ENCODE measurements around the gene CLEC4M. TPM values are rescaled to one million over a fixed set of nuclear protein-coding genes. Genes with fewer than 3 reads are reported as not detected.
"Not testable (repeated sequence)": the region's sequence is repeated elsewhere in the genome, so short reads cannot be mapped to it uniquely, and the experiment has no call there.

Gene CLEC4M
- total and polyA plus RNA-seq, 2 donors = 0.19 to 0.50 TPM

DNA sequence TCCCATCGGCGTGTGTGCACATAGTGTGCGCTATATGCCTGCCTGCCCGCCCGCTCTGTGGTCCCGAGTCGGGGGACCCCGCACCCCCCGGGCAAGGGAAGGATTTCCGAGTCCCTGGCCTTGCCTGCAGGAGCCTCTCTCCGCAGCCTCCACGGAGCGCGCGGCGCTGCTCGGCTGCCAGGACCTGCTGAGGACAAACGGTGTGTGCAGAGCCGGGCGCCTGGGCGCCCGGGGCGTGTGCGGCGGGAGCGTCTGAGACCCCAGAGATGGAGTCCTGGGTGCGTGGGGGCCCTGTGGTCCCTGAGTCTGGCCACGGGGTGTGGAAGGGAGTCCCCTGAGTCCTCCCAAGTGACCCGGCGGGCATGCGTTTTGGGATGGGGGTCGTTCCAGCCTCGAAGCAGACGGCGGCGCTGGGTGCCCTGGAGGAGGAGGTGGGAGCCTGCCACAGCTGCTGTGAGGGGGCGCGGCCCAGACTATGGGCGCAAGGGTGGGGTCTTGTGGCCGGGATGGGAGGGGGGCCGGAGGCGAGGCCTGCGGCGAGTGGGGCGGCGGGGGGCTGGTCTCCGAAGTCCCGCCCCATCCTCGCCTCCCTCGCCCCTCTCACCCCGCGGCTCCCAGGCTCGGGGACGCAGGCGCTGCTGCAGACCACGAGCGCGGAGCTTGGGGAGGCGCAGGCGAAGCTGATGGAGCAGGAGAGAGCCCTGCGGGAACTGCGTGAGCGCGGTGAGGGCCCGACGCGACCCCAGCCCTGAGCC is 25.3 kb downstream of the CLEC4M start:
- Histone ChIP-seq H3K36me3 (ENCODE audit: control insufficient read depth in 2 of 2, insufficient read depth in 2 of 2, low read length in 1 of 2) (no peaks in the 10 kb centered on the region), H3K27me3 (ENCODE audit: control insufficient read depth in 2 of 2, insufficient read depth in 1 of 2, low read length in 1 of 2) (peaks cover 25 to 61% of the 10 kb centered on the region in 2 donors), H3K4me3 (ENCODE audit: low read length in 2 of 2) (no peak overlapping the region), H3K4me1 (ENCODE audit: control insufficient read depth in 2 of 2, insufficient read depth in 2 of 2, low read length in 2 of 2) (peaks cover 0 to 6% of the 10 kb centered on the region in 2 donors), H3K9me3 (ENCODE audit: control insufficient read depth in 2 of 2, insufficient read depth in 1 of 2, low read length in 1 of 2) (peaks cover 0 to 2% of the 10 kb centered on the region in 2 donors), H3K27ac (ENCODE audit: low read depth in 1 of 2, low read length in 1 of 2) (no peak overlapping the region)
- WGBS = 5% methylated on average over 67 of the region's 67 CpGs
- no peak for DNase-seq (ENCODE audit: low read depth in 6 of 9, low spot score in 9 of 9)

DNA sequence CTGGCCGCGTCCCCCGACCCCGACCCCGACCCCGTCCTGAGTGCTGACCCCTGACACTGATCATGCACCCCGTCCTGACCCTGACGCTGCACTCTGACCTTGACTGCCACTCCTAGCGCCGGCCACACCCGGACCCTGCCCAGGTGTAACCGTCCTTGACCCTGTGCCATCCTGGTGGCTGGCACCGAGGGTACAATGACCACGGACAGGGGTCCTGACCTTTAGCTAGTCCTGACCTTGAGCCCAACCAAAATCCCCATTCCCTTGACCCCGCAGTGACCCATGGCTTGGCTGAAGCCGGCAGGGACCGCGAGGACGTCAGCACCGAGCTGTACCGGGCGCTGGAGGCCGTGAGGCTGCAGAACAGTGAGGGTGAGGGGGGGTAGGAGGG is 25.9 kb downstream of the CLEC4M start:
- Histone ChIP-seq H3K36me3 (ENCODE audit: control insufficient read depth in 2 of 2, insufficient read depth in 2 of 2, low read length in 1 of 2) (no peaks in the 10 kb centered on the region), H3K4me1 (ENCODE audit: control insufficient read depth in 2 of 2, insufficient read depth in 2 of 2, low read length in 2 of 2) (peaks cover 0 to 6% of the 10 kb centered on the region in 2 donors), H3K9me3 (ENCODE audit: control insufficient read depth in 2 of 2, insufficient read depth in 1 of 2, low read length in 1 of 2) (peaks cover 0 to 2% of the 10 kb centered on the region in 2 donors), H3K4me3 (ENCODE audit: low read length in 2 of 2) (no peak overlapping the region), H3K27me3 (ENCODE audit: control insufficient read depth in 2 of 2, insufficient read depth in 1 of 2, low read length in 1 of 2) (peaks cover 23 to 55% of the 10 kb centered on the region in 2 donors), H3K27ac (ENCODE audit: low read depth in 1 of 2, low read length in 1 of 2) (no peak overlapping the region)
- WGBS = 4% methylated on average over 23 of the region's 23 CpGs
- no peak for DNase-seq (ENCODE audit: low read depth in 6 of 9, low spot score in 9 of 9)

DNA sequence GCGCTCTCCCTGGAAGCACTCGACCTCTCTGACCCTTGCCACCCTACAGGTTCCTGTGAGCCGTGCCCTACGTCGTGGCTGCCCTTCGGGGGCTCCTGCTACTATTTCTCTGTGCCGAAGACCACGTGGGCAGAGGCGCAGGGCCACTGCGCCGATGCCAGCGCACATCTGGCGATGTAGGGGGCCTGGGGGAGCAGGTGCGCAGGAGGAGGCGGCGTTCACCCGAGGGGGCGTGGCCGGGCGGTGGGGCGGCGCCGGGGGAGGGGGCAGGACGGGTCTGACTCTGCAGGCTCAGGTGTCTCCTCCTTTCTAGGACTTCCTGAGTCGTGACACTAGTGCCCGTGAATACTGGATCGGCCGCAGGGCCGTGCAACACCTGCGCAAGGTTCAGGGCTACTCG is 26.4 kb downstream of the CLEC4M start:
- Histone ChIP-seq H3K36me3 (ENCODE audit: control insufficient read depth in 2 of 2, insufficient read depth in 2 of 2, low read length in 1 of 2) (no peaks in the 10 kb centered on the region), H3K4me3 (ENCODE audit: low read length in 2 of 2) (no peak overlapping the region), H3K27me3 (ENCODE audit: control insufficient read depth in 2 of 2, insufficient read depth in 1 of 2, low read length in 1 of 2) (peaks cover 23 to 53% of the 10 kb centered on the region in 2 donors), H3K27ac (ENCODE audit: low read depth in 1 of 2, low read length in 1 of 2) (no peak overlapping the region), H3K9me3 (ENCODE audit: control insufficient read depth in 2 of 2, insufficient read depth in 1 of 2, low read length in 1 of 2) (peaks cover 0 to 2% of the 10 kb centered on the region in 2 donors), H3K4me1 (ENCODE audit: control insufficient read depth in 2 of 2, insufficient read depth in 2 of 2, low read length in 2 of 2) (peaks cover 0 to 6% of the 10 kb centered on the region in 2 donors)
- WGBS = 6% methylated on average over 31 of the region's 31 CpGs
- peak in 5 of 9 donors; percentile 14 to 47 (median 28) for DNase-seq (ENCODE audit: low read depth in 6 of 9, low spot score in 9 of 9)

DNA sequence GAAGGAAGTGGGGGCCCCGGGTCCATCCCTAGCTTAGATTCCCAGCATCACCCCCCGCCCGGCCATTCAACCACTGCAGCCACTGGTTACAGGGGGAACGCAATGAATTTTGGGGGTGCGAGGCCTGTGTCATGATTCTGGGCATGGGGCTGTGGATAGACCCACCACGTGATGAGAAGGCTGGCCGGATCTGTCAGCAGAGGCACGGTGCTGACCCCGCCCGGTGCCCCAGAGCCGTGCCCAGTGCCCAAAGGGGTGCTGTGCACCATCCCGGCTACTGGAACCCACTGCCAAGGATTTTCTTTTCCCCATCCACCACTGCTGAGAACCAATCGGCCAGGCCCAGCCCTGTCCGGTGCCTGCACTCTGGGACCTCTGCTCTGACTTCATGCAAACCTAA is 27.4 kb downstream of the CLEC4M start:
- H3K4me3 ChIP-seq (ENCODE audit: low read length in 2 of 2) = no peak overlapping the region
- WGBS = 95% methylated on average over 14 of the region's 14 CpGs
- peaks cover 23 to 53% of the 10 kb centered on the region in 2 donors for H3K27me3 ChIP-seq (ENCODE audit: control insufficient read depth in 2 of 2, insufficient read depth in 1 of 2, low read length in 1 of 2)
- H3K9me3 ChIP-seq (ENCODE audit: control insufficient read depth in 2 of 2, insufficient read depth in 1 of 2, low read length in 1 of 2) = peaks cover 0 to 2% of the 10 kb centered on the region in 2 donors
- DNase-seq (ENCODE audit: low read depth in 6 of 9, low spot score in 9 of 9) = no peak
- H3K27ac ChIP-seq (ENCODE audit: low read depth in 1 of 2, low read length in 1 of 2) = no peak overlapping the region
- H3K4me1 ChIP-seq (ENCODE audit: control insufficient read depth in 2 of 2, insufficient read depth in 2 of 2, low read length in 2 of 2) = peaks cover 0 to 6% of the 10 kb centered on the region in 2 donors
- H3K36me3 ChIP-seq (ENCODE audit: control insufficient read depth in 2 of 2, insufficient read depth in 2 of 2, low read length in 1 of 2) = no peaks in the 10 kb centered on the region

DNA sequence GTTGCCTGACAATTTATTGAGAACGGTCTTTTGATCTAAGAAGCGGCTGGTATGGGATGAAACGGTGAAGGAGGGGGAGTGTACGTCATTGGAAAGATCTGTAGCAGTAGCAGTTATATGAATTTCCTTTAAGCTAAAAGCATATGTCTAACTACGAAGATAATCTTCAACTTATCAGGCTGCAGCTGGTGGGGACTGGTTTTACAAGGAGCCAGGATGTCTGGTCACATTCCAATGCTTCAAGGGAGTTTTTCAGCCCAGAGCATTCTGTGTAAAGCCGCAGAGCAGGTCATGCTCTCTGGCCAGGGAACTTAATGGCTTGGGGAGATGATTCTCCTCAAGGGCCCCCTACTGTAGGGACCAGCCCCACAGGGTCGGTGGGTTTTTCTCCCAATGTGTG is 29.2 kb downstream of the CLEC4M start:
- Histone ChIP-seq H3K4me3 (ENCODE audit: low read length in 2 of 2) (no peak overlapping the region), H3K27me3 (ENCODE audit: control insufficient read depth in 2 of 2, insufficient read depth in 1 of 2, low read length in 1 of 2) (peaks cover 17 to 42% of the 10 kb centered on the region in 2 donors), H3K4me1 (ENCODE audit: control insufficient read depth in 2 of 2, insufficient read depth in 2 of 2, low read length in 2 of 2) (peaks cover 0 to 6% of the 10 kb centered on the region in 2 donors), H3K27ac (ENCODE audit: low read depth in 1 of 2, low read length in 1 of 2) (no peak overlapping the region), H3K9me3 (ENCODE audit: control insufficient read depth in 2 of 2, insufficient read depth in 1 of 2, low read length in 1 of 2) (peaks cover 0 to 2% of the 10 kb centered on the region in 2 donors), H3K36me3 (ENCODE audit: control insufficient read depth in 2 of 2, insufficient read depth in 2 of 2, low read length in 1 of 2) (no peaks in the 10 kb centered on the region)
- 75% methylated on average over 7 of the region's 7 CpGs for WGBS
- no peak for DNase-seq (ENCODE audit: low read depth in 6 of 9, low spot score in 9 of 9)

DNA sequence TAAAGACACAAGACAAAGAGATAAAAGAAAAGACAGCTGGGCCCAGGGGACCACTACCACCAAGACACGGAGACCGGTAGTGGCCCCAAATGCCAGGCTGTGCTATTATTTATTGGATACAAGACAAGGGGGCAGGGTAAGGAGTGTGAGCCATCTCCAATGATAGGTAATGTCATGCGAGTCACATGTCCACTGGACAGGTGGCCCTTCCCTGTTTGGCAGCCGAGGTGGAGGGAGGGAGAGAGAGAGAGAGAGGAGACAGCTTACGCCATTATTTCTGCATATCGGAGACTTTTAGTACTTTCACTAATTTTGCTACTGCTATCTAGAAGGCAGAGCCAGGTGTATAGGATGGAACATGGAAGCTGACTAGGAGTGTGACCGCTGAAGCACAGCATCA is 29.7 kb downstream of the CLEC4M start:
- not testable (repeated sequence) for H3K27ac ChIP-seq (ENCODE audit: low read depth in 1 of 2, low read length in 1 of 2); DNase-seq (ENCODE audit: low read depth in 6 of 9, low spot score in 9 of 9); H3K4me1 ChIP-seq (ENCODE audit: control insufficient read depth in 2 of 2, insufficient read depth in 2 of 2, low read length in 2 of 2); H3K4me3 ChIP-seq (ENCODE audit: low read length in 2 of 2); H3K9me3 ChIP-seq (ENCODE audit: control insufficient read depth in 2 of 2, insufficient read depth in 1 of 2, low read length in 1 of 2); H3K36me3 ChIP-seq (ENCODE audit: control insufficient read depth in 2 of 2, insufficient read depth in 2 of 2, low read length in 1 of 2)
- H3K27me3 ChIP-seq (ENCODE audit: control insufficient read depth in 2 of 2, insufficient read depth in 1 of 2, low read length in 1 of 2) = peaks cover 16 to 41% of the 10 kb centered on the region in 2 donors
- WGBS = 89% methylated on average over 7 of the region's 7 CpGs

DNA sequence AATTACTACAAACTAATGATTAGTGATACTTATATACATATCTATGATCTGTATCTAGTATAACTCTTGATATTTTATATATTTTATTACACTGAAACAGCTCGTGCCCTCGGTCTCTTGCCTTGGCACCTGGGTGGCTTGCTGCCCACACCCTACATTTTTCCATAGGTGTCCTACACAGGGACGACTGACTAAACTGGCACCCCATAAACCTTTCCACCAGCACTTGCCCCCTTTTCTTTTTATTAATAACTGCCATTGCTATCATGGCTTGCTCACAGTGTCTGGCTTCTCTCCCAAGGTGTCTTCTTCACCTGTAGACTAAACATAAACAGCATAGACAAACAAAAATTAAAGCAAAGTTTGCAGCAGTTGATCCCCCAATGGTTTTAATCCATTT is 30.4 kb downstream of the CLEC4M start:
- H3K27me3 ChIP-seq (ENCODE audit: control insufficient read depth in 2 of 2, insufficient read depth in 1 of 2, low read length in 1 of 2) = peaks cover 11 to 36% of the 10 kb centered on the region in 2 donors
- no peak overlapping the region for H3K27ac ChIP-seq (ENCODE audit: low read depth in 1 of 2, low read length in 1 of 2)
- peaks cover 0 to 6% of the 10 kb centered on the region in 2 donors for H3K4me1 ChIP-seq (ENCODE audit: control insufficient read depth in 2 of 2, insufficient read depth in 2 of 2, low read length in 2 of 2)
- DNase-seq (ENCODE audit: low read depth in 6 of 9, low spot score in 9 of 9) = no peak
- no peaks in the 10 kb centered on the region for H3K36me3 ChIP-seq (ENCODE audit: control insufficient read depth in 2 of 2, insufficient read depth in 2 of 2, low read length in 1 of 2)
- peaks cover 0 to 2% of the 10 kb centered on the region in 2 donors for H3K9me3 ChIP-seq (ENCODE audit: control insufficient read depth in 2 of 2, insufficient read depth in 1 of 2, low read length in 1 of 2)
- no peak overlapping the region for H3K4me3 ChIP-seq (ENCODE audit: low read length in 2 of 2)
- WGBS = 89% methylated on average over 3 of the region's 3 CpGs

DNA sequence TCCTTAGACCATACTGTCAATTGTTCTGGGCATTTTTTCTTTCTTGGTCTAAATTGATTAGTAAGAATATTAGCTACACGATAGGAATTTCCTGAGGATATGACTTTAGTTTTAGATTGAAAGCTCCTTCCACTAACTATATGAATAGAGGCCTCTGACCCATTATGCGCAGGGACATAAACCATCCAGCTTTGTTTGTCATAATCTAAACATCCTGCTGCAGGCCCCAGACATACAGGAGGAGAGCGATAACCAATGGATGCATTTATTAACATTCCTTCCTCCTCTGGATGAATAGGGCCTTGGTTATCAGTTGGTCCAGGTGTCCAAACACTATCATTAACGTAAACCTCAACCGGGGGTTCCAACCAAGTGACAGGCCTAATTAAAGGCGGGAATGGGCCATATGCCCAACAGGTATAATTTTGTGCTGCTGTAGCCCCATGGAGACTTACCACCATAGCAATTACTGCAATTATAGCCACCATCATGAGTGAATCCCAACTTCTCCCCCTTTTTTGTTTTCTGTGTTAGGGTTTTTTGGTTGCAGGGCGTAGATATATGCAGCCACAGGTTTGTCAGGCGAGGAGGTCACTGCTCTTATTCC is 32.6 kb downstream of the CLEC4M start:
- H3K4me3 ChIP-seq (ENCODE audit: low read length in 2 of 2) = no peak overlapping the region
- H3K9me3 ChIP-seq (ENCODE audit: control insufficient read depth in 2 of 2, insufficient read depth in 1 of 2, low read length in 1 of 2) = peaks cover 0 to 6% of the 10 kb centered on the region in 2 donors
- no peaks in the 10 kb centered on the region for H3K36me3 ChIP-seq (ENCODE audit: control insufficient read depth in 2 of 2, insufficient read depth in 2 of 2, low read length in 1 of 2)
- no peak overlapping the region for H3K27ac ChIP-seq (ENCODE audit: low read depth in 1 of 2, low read length in 1 of 2)
- DNase-seq (ENCODE audit: low read depth in 6 of 9, low spot score in 9 of 9) = no peak
- H3K4me1 ChIP-seq (ENCODE audit: control insufficient read depth in 2 of 2, insufficient read depth in 2 of 2, low read length in 2 of 2) = peaks cover 0 to 5% of the 10 kb centered on the region in 2 donors
- peaks cover 4 to 34% of the 10 kb centered on the region in 2 donors for H3K27me3 ChIP-seq (ENCODE audit: control insufficient read depth in 2 of 2, insufficient read depth in 1 of 2, low read length in 1 of 2)
- WGBS = 84% methylated on average over 8 of the region's 8 CpGs

DNA sequence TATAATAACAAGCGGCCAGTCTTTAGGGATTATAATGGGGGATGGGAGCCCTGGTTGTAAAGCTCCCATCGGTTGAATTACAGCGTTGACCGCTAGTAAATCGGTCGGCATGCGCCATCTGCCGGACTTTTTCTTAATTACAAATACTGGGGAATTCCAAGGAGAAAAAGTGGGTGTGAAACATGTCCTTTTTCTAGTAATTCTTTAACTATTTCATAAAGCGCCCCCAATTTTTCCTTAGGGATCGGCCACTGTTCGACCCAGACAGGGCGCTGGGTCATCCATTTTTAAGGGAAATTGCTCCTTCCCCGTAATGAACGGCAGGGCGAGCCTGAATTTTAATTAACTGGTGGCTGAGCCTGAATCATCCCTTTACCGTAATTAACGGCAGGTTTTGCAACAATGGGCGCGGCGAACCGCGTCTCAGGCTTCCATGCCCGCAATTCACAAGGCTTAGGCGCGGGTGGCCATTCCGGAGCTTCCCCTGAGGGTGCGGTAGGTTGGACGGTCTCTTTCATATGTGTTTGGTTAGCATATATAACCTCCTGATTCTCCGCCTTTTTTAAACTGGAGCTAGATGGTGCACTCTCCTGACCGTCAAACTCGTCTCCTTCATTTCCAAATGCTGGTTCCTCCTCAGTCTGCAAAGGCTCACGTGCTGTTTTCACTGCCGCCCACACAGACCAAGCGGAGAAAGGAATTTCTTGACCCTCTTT is 36.8 kb downstream of the CLEC4M start:
- peak in 7 of 9 donors; percentile 27 to 64 (median 38) for DNase-seq (ENCODE audit: low read depth in 6 of 9, low spot score in 9 of 9)
- Histone ChIP-seq H3K27me3 (ENCODE audit: control insufficient read depth in 2 of 2, insufficient read depth in 1 of 2, low read length in 1 of 2) (peaks cover 4 to 35% of the 10 kb centered on the region in 2 donors), H3K4me1 (ENCODE audit: control insufficient read depth in 2 of 2, insufficient read depth in 2 of 2, low read length in 2 of 2) (peaks cover 0 to 5% of the 10 kb centered on the region in 2 donors), H3K36me3 (ENCODE audit: control insufficient read depth in 2 of 2, insufficient read depth in 2 of 2, low read length in 1 of 2) (no peaks in the 10 kb centered on the region), H3K27ac (ENCODE audit: low read depth in 1 of 2, low read length in 1 of 2) (no peak overlapping the region), H3K9me3 (ENCODE audit: control insufficient read depth in 2 of 2, insufficient read depth in 1 of 2, low read length in 1 of 2) (peaks cover 0 to 11% of the 10 kb centered on the region in 2 donors), H3K4me3 (ENCODE audit: low read length in 2 of 2) (no peak overlapping the region)
- WGBS = 5% methylated on average over 34 of the region's 34 CpGs
